HepG2 (cell line): ENCODE results near the gene ZBP1. TPM values are rescaled to one million over a fixed set of nuclear protein-coding genes. Genes with fewer than 3 reads are reported as not detected.

ENCODE experiments used
- ATAC-seq: fragments of 200-7000 bp; cut with Tn5 transposase; 3 replicates; pipeline ENCODE4 v1.9.1; 2020; ENCODE audit warnings: mild to moderate bottlenecking, moderate library complexity
- BruUV-seq: library from RNA; stranded (reverse); fragments of 400-500 nt; replicated peaks from 2 replicates; lab custom pipeline; 2021; lab: Mats Ljungman, UMichigan
- CTCF ChIA-PET: fragments of 300-600 bp; formaldehyde crosslinking; extraction: SDS; loops from one replicate; lab custom pipeline; 2021; ENCODE audit warnings: low total read pairs, inconsistent platforms, low intra/inter-chr PET ratio; lab: Yijun Ruan, JAX
- POLR2A ChIA-PET: fragments of 350-600 bp; sonication (Branson Sonifier 250); formaldehyde crosslinking; loops from one replicate; lab custom pipeline; 2020; ENCODE audit warnings: antibody characterized with exemption, inconsistent platforms; lab: Yijun Ruan, JAX
- DNase-seq: peaks from one replicate; pipeline ENCODE4 v3.0.0-alpha.2; 2015; ENCODE audit warnings: low spot score
- FAIRE-seq: peaks from 3 replicates; lab custom pipeline; 2011; peaks lifted over from hg19 to GRCh38; lab: Jason Lieb, UNC
- H2AFZ ChIP-seq: one replicate; pipeline ENCODE4 v1.6.1; 2011; ENCODE audit warnings: low read length, inconsistent platforms
- H3K27ac ChIP-seq: fragments of 300-600 bp; 3 replicates; pipeline ENCODE4 v1.8.0; 2011; ENCODE audit warnings: mixed run types, mild to moderate bottlenecking, mixed read lengths, low read length, inconsistent platforms; ENCODE audit not compliant: insufficient read depth; ENCODE audit errors: extremely low read length
- H3K27me3 ChIP-seq, 2 experiments: fragments of 200-600 bp in 1 of 2; 2 replicates in 1 of 2; 3 replicates in 1 of 2; pipeline versions ENCODE4 v1.6.0 to v1.8.0; 2011; ENCODE audit warnings: low read length in 2 of 2, mild to moderate bottlenecking in 2 of 2, moderate library complexity in 2 of 2, inconsistent platforms in 1 of 2; ENCODE audit not compliant: insufficient read depth in 2 of 2, control insufficient read depth in 1 of 2
- H3K36me3 ChIP-seq, 2 experiments: fragments of 200-600 bp in 1 of 2; replicated peaks in 1 of 2; 2 replicates in 1 of 2; 3 replicates in 1 of 2; pipeline versions ENCODE4 v1.5.1 to v1.8.0; 2011; ENCODE audit warnings: low read length in 2 of 2, inconsistent platforms in 1 of 2; ENCODE audit not compliant: insufficient read depth in 2 of 2, control insufficient read depth in 1 of 2
- H3K4me1 ChIP-seq: 2 replicates; pipeline ENCODE4 v1.5.1; 2012; ENCODE audit warnings: low read length, inconsistent platforms; ENCODE audit not compliant: insufficient read depth
- H3K4me2 ChIP-seq: 2 replicates; pipeline ENCODE4 v1.6.0; 2011; ENCODE audit warnings: low read depth, low read length, inconsistent platforms
- H3K4me3 ChIP-seq, 3 experiments: fragments of 200-600 bp in 1 of 3; sonication (generic), shearing (Covaris generic) in 1 of 3; replicated peaks in 1 of 3; 2 replicates each; pipeline ENCODE4 v1.5.1; 2011 to 2016; ENCODE audit warnings: low read length in 3 of 3, inconsistent platforms in 2 of 3, low read depth in 2 of 3, mild to moderate bottlenecking in 2 of 3, control low read depth in 1 of 3, mixed read lengths in 1 of 3; ENCODE audit not compliant: insufficient read depth in 1 of 3
- H3K79me2 ChIP-seq: one replicate; pipeline ENCODE4 v1.6.1; 2011; ENCODE audit warnings: low read length, inconsistent platforms; ENCODE audit not compliant: insufficient read depth
- H3K9ac ChIP-seq: 2 replicates; pipeline ENCODE4 v1.6.0; 2011; ENCODE audit warnings: mild to moderate bottlenecking, low read depth, low read length, inconsistent platforms; ENCODE audit not compliant: insufficient read depth
- H3K9me3 ChIP-seq: 2 replicates; pipeline ENCODE4 v1.5.1; 2012; ENCODE audit warnings: mild to moderate bottlenecking, low read length
- H4K20me1 ChIP-seq: 2 replicates; pipeline ENCODE4 v1.6.0; 2011; ENCODE audit warnings: inconsistent platforms, mild to moderate bottlenecking, low read length, moderate library complexity; ENCODE audit not compliant: insufficient read depth
- BHLHE40 ChIP-seq: IDR thresholded peaks from 2 replicates; pipeline ENCODE4 v1.6.1; 2011; ENCODE audit warnings: low read length, improper control_type of control experiment
- EP300 ChIP-seq, 3 experiments: sonication (generic) in 1 of 3; formaldehyde crosslinking in 1 of 3; IDR thresholded peaks; 2 replicates each; pipeline versions ENCODE4 v1.5.1 to v1.6.1; 2011 to 2020; ENCODE audit warnings: low read depth in 2 of 3, low read length in 2 of 3, borderline replicate concordance in 1 of 3, improper control_type of control experiment in 1 of 3, mild to moderate bottlenecking in 1 of 3, missing genetic modification reagents in 1 of 3, moderate library complexity in 1 of 3
- MZF1 ChIP-seq: sonication (generic); formaldehyde crosslinking; IDR thresholded peaks from 2 replicates; pipeline ENCODE4 v1.8.1; 2023; ENCODE audit warnings: mild to moderate bottlenecking, missing genetic modification reagents, borderline replicate concordance
- SP2 ChIP-seq: sonication (generic); formaldehyde crosslinking; IDR thresholded peaks from 2 replicates; pipeline ENCODE4 v1.5.1; 2020; ENCODE audit warnings: mild to moderate bottlenecking, missing genetic modification reagents
- ZNF616 ChIP-seq: sonication (generic); formaldehyde crosslinking; IDR thresholded peaks from 2 replicates; pipeline ENCODE4 v1.5.0; 2020; ENCODE audit warnings: low read depth, mild to moderate bottlenecking, missing genetic modification reagents
- ZNF670 ChIP-seq: sonication (generic); formaldehyde crosslinking; IDR thresholded peaks from 2 replicates; pipeline ENCODE4 v1.8.0; 2022; ENCODE audit warnings: mild to moderate bottlenecking, missing genetic modification reagents, borderline replicate concordance
- ZNF850 ChIP-seq: sonication (generic); formaldehyde crosslinking; conservative IDR thresholded peaks from 2 replicates; pipeline ENCODE4 v1.9.0; 2021; ENCODE audit warnings: mild to moderate bottlenecking, missing genetic modification reagents
- WGBS: methylation state at CpG from one replicate; pipeline ENCODE4 v1.1.6; 2017; ENCODE audit warnings: low lambda C conversion rate; 5-methylcytosine and 5-hydroxymethylcytosine counted together
- in situ Hi-C: cut with HindIII; loops from 2 replicates; pipeline ENCODE4 v1.10.0; 2017; ENCODE audit warnings: low pct_unique_long_range_greater_than_20kb; ENCODE audit not compliant: extremely low pct_ligation_motif_present
- intact Hi-C: fragments of 100-400 bp; cut with micrococcal nuclease; formaldehyde crosslinking; loops from one replicate; pipeline ENCODE4 v1.10.0; 2022; ENCODE audit not compliant: unreplicated experiment
- polyA plus RNA-seq, 8 experiments: library from polyadenylated mRNA; depleted of rRNA in 3 of 8; stranded (reverse) in 7 of 8; unstranded in 1 of 8; fragments of >200 nt; fragmentation: Illumina TruSeq in 4 of 8; extraction: Trizol in 4 of 8; gene quantifications; 2 replicates each; pipeline versions ENCODE4 v1.2.1 to v1.2.3, GENCODE V29; 2011 to 2016; ENCODE audit warnings: low read depth in 4 of 8, missing spikeins in 1 of 8, mixed read lengths in 1 of 8; ENCODE audit not compliant: insufficient read depth in 1 of 8
- total RNA-seq, 5 experiments: library from RNA; depleted of rRNA; stranded (reverse); fragments of >200 nt; fragmentation: Illumina TruSeq; extraction: Trizol; gene quantifications; 2 replicates each; pipeline ENCODE4 v1.2.3, GENCODE V29; 2016; ENCODE audit warnings: low read depth in 1 of 5
- TF ChIP-seq, protein P1 (sequence below): sonication (generic); formaldehyde crosslinking; IDR thresholded peaks from 2 replicates; pipeline ENCODE4 v1.4.0; 2020; ENCODE audit warnings: missing genetic modification reagents, borderline replicate concordance
- TF ChIP-seq, protein P2 (sequence below): sonication (generic); formaldehyde crosslinking; IDR thresholded peaks from 2 replicates; pipeline ENCODE4 v1.5.1; 2020; ENCODE audit warnings: mild to moderate bottlenecking, moderate library complexity, missing genetic modification reagents
- TF ChIP-seq, protein P3 (sequence below): sonication (generic); formaldehyde crosslinking; IDR thresholded peaks from 2 replicates; pipeline ENCODE4 v1.4.0; 2020; ENCODE audit warnings: mild to moderate bottlenecking, missing genetic modification reagents
- TF ChIP-seq, protein P4 (sequence below): sonication (generic); formaldehyde crosslinking; IDR thresholded peaks from 2 replicates; pipeline ENCODE4 v1.5.0; 2020; ENCODE audit warnings: missing genetic modification reagents
- TF ChIP-seq, protein P5 (sequence below): sonication (generic); formaldehyde crosslinking; IDR thresholded peaks from 2 replicates; pipeline ENCODE4 v1.8.0; 2022; ENCODE audit warnings: mild to moderate bottlenecking, missing genetic modification reagents, moderate library complexity
- TF ChIP-seq, protein P6 (sequence below): IDR thresholded peaks from 2 replicates; pipeline ENCODE4 v1.6.1; 2012; ENCODE audit warnings: inconsistent platforms

ZBP1 gene
- total and polyA plus RNA-seq, 2 of the 13 experiments (the other 11 are each of a cell fraction or from before 2014, with no cell fraction given) = not detected

DNA sequence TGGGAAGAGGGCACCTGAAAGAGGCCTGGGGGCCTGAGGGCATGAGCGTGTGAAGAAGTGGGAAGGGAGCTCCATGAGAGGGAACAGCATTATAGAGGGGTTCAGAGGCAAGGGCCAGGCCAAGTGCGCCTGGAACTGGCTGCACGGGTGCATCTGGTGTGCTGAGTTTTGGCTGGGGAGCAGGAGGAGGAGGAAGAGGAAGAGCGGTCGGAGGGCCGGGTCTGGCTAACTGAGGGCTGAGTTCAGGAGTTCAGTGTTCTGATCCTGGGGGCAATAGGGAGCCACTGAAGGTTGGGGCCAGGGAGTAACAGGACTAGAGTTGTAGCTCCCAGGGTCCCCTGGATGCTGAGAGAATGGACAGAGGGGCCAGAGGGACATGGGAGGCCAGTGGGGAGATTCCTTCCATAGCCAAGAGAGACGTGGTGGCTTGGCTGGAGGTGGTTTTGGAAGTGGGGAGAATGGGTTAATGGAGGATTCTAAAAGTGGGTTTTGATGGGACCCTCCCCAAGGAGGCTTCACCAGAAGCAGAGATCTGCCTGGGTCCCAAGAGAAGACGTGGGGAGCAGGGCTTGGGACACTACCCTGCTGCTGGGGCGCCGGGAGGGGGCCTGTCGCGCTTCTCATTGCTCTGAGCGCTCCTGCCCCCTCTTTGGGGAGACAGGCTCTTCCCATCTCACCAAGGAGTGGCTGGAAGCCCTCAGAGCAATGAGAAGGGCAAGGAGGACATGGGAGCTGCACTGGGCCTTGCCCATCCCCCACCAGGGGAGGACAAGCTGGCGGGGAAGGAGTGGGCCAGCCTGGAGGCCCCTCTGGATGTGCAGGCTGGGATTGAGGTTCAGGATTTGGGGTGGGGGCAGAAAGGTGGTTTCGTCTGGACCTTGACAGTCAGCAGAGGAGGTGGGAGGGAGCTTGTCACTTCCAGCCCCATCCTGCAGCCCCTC, 28.7 kb downstream of the ZBP1 start:
- FAIRE-seq (no peak), ATAC-seq (no peak), DNase-seq (no peak)
- H3K4me2 ChIP-seq = peak overlapping the region; percentile 39
- H3K27ac ChIP-seq = peak overlapping the region; percentile 68
- H3K79me2 ChIP-seq = no peaks in the 10 kb centered on the region
- no peak overlapping the region for H2AFZ ChIP-seq
- WGBS = 56% methylated on average over 15 of the region's 15 CpGs
- CTCF ChIA-PET = interaction anchor here (8.0 to 10.0 kb wide), 2 partner anchors 64 to 76 kb away, joined by 140 to 204 read pairs; partner anchors contain the start of gene CTCFL
- intact Hi-C loops = loop anchor here (5.0 kb wide), 1 partner anchor 34 kb away; no protein-coding TSS in a partner anchor
- no peaks in the 10 kb centered on the region for H3K36me3 ChIP-seq
- POLR2A ChIA-PET = interaction anchor here (0.6 to 3.1 kb wide), 6 partner anchors 8 to 64 kb away, joined by 3 to 16 read pairs (median 6); partner anchors contain the start of gene PCK1
- in situ Hi-C loops = loop anchor here (5.0 kb wide), 1 partner anchor 74 kb away; no protein-coding TSS in a partner anchor
- H3K9ac ChIP-seq = no peak overlapping the region
- peaks cover 82% of the 10 kb centered on the region for H3K4me1 ChIP-seq
- no TSS peak for BruUV-seq
- H3K9me3 ChIP-seq = peaks cover 8% of the 10 kb centered on the region
- peak overlapping the region in 1 of 3 experiments; percentile 15; a peak in 1 of 6 replicates for H3K4me3 ChIP-seq
- no peaks in the 10 kb centered on the region for H4K20me1 ChIP-seq
- H3K27me3 ChIP-seq = no peaks in the 10 kb centered on the region; a peak in 2 of 5 replicates
- TF ChIP-seq, protein P1, sequence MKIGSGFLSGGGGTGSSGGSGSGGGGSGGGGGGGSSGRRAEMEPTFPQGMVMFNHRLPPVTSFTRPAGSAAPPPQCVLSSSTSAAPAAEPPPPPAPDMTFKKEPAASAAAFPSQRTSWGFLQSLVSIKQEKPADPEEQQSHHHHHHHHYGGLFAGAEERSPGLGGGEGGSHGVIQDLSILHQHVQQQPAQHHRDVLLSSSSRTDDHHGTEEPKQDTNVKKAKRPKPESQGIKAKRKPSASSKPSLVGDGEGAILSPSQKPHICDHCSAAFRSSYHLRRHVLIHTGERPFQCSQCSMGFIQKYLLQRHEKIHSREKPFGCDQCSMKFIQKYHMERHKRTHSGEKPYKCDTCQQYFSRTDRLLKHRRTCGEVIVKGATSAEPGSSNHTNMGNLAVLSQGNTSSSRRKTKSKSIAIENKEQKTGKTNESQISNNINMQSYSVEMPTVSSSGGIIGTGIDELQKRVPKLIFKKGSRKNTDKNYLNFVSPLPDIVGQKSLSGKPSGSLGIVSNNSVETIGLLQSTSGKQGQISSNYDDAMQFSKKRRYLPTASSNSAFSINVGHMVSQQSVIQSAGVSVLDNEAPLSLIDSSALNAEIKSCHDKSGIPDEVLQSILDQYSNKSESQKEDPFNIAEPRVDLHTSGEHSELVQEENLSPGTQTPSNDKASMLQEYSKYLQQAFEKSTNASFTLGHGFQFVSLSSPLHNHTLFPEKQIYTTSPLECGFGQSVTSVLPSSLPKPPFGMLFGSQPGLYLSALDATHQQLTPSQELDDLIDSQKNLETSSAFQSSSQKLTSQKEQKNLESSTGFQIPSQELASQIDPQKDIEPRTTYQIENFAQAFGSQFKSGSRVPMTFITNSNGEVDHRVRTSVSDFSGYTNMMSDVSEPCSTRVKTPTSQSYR (CRISPR knock-in tag) = peak; percentile 79
- TF ChIP-seq EP300 (IDR thresholded peaks at IDR 0.05; ENCODE audit: low read depth in 2 of 2, low read length in 2 of 2) (0 out of 4 replicates have a peak, but pooled peaks of 1 of the 2 experiments have one; percentile 4), EP300 (CRISPR knock-in tag; IDR thresholded peaks at IDR 0.05; ENCODE audit: borderline replicate concordance) (no peak), ZNF616 (CRISPR knock-in tag) (no peak), BHLHE40 (no peak), ZNF670 (CRISPR knock-in tag) (peak; percentile 78), MZF1 (CRISPR knock-in tag) (0 out of 2 replicates have a peak, but pooled peaks have one; percentile 29), SP2 (CRISPR knock-in tag) (0 out of 2 replicates have a peak, but pooled peaks have one; percentile 35), ZNF850 (peak; percentile 90; the same call in 1 of the 2 replicates)
- TF ChIP-seq, protein P2, sequence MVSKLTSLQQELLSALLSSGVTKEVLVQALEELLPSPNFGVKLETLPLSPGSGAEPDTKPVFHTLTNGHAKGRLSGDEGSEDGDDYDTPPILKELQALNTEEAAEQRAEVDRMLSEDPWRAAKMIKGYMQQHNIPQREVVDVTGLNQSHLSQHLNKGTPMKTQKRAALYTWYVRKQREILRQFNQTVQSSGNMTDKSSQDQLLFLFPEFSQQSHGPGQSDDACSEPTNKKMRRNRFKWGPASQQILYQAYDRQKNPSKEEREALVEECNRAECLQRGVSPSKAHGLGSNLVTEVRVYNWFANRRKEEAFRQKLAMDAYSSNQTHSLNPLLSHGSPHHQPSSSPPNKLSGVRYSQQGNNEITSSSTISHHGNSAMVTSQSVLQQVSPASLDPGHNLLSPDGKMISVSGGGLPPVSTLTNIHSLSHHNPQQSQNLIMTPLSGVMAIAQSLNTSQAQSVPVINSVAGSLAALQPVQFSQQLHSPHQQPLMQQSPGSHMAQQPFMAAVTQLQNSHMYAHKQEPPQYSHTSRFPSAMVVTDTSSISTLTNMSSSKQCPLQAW (CRISPR knock-in tag) = peak; percentile 14; the same call in 1 of the 2 replicates
- TF ChIP-seq, protein P3, sequence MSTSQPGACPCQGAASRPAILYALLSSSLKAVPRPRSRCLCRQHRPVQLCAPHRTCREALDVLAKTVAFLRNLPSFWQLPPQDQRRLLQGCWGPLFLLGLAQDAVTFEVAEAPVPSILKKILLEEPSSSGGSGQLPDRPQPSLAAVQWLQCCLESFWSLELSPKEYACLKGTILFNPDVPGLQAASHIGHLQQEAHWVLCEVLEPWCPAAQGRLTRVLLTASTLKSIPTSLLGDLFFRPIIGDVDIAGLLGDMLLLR (CRISPR knock-in tag) = no peak
- TF ChIP-seq, protein P4, sequence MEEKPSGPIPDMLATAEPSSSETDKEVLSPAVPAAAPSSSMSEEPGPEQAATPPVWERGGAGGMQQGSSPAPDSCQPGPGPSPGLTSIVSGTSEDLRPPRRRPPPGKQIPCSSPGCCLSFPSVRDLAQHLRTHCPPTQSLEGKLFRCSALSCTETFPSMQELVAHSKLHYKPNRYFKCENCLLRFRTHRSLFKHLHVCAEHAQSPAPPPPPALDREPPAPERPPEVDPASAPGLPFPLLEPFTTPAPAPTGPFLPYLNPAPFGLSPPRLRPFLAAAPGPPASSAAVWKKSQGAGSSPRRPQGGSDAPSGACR (CRISPR knock-in tag) = no peak
- TF ChIP-seq, protein P5, sequence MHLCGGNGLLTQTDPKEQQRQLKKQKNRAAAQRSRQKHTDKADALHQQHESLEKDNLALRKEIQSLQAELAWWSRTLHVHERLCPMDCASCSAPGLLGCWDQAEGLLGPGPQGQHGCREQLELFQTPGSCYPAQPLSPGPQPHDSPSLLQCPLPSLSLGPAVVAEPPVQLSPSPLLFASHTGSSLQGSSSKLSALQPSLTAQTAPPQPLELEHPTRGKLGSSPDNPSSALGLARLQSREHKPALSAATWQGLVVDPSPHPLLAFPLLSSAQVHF (CRISPR knock-in tag) = peak; percentile 42; the same call in 1 of the 2 replicates
- TF ChIP-seq, protein P6, sequence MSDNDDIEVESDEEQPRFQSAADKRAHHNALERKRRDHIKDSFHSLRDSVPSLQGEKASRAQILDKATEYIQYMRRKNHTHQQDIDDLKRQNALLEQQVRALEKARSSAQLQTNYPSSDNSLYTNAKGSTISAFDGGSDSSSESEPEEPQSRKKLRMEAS = peak; percentile 36
